Central memory CD8-positive, alpha-beta T cell (primary cell): ENCODE results near the gene NRCAM.
"Not testable (repeated sequence)": the region's sequence is repeated elsewhere in the genome, so short reads cannot be mapped to it uniquely, and the experiment has no call there.

Experiments used
- ATAC-seq: fragments of 150-1000 bp; cut with Tn5 transposase; replicated peaks from 2 replicates; pipeline ENCODE4 v1.10.0; 2022; ENCODE audit warnings: mild to moderate bottlenecking, moderate FRiP score, moderate number of reproducible peaks; ENCODE audit not compliant: poor library complexity, severe bottlenecking; ENCODE audit errors: extremely low read depth
- DNase-seq, 2 donors: peaks; one replicate each; pipeline ENCODE4 v3.0.0; 2021; ENCODE audit warnings: low spot score in 2 of 2
- H3K27ac Mint-ChIP-seq: one replicate; pipeline ENCODE4 v1.8.0; 2022; ENCODE audit warnings: low read depth, mild to moderate bottlenecking, moderate library complexity, mixed read lengths
- H3K27me3 Mint-ChIP-seq: one replicate; pipeline ENCODE4 v1.8.0; 2022; ENCODE audit warnings: mixed read lengths
- H3K36me3 Mint-ChIP-seq: one replicate; pipeline ENCODE4 v1.8.0; 2022; ENCODE audit warnings: mild to moderate bottlenecking, moderate library complexity, mixed read lengths; ENCODE audit not compliant: insufficient read depth
- H3K4me1 Mint-ChIP-seq: one replicate; pipeline ENCODE4 v1.8.0; 2022; ENCODE audit warnings: mixed read lengths
- H3K4me3 Mint-ChIP-seq: one replicate; pipeline ENCODE4 v1.8.0; 2022; ENCODE audit warnings: mild to moderate bottlenecking, moderate library complexity, mixed read lengths
- H3K9me3 Mint-ChIP-seq: one replicate; pipeline ENCODE4 v1.8.0; 2022; ENCODE audit warnings: mixed read lengths

Gene NRCAM

DNA sequence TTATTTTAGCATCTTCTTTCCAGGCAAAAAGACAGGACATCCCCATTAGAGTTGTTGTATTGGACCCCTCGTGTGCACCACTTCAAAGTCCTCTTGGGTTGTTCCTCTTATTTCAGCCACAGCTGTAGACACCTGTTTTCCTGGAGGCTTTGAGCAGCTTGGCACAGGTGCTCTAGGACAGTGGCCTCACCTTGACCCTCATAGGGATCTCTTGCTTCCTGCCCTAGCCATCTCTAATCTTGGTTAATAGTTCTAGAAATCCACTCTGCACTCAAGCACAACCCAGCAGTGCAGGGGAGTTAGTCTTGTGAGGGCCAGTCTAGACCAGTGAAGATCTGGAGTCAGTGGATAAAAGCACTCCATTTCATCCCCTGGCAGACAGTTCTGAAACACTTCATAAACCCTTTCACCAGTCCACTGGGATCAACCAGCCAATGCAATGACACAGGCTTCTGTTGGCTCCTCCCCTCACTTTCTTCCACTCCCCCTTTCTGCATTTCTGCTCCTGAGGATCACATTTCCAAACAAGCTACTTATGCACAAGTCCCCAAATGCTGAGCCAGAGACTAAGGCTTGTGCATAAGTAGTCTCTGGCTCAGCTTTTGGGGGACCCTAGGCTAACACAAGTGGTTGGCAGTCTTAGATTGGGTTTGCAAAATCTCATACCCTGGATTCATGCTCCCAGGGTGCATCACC lies 194.5 kb downstream of the NRCAM start:
- Mint-ChIP-seq H3K27me3 (peaks cover 10% of the 10 kb centered on the region), H3K36me3 (no peaks in the 10 kb centered on the region), H3K9me3 (peaks cover 6% of the 10 kb centered on the region), H3K27ac (no peak overlapping the region), H3K4me1 (no peaks in the 10 kb centered on the region), H3K4me3 (no peak overlapping the region)
- no peak for DNase-seq
- no peak for ATAC-seq

DNA sequence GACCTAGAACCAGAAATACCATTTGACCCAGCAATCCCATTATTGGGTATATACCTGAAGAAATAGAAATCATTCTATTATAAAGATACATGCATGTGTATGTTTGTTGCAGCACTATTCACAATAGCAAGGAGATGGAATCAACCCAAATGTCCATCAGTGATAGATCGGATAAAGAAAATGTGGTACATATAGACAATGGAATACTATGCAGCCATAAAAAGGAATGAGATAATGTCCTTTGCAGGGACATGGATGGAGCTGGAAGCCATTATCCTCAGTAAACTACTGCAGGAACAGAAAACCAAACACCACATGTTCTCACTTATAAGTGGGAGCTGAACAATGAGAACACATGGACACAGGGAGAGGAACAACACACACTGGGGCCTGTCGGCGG lies 196.8 kb downstream of the NRCAM start:
- H3K36me3 Mint-ChIP-seq, H3K4me1 Mint-ChIP-seq, DNase-seq, H3K9me3 Mint-ChIP-seq, H3K4me3 Mint-ChIP-seq, H3K27ac Mint-ChIP-seq, H3K27me3 Mint-ChIP-seq, ATAC-seq: not testable (repeated sequence)

DNA sequence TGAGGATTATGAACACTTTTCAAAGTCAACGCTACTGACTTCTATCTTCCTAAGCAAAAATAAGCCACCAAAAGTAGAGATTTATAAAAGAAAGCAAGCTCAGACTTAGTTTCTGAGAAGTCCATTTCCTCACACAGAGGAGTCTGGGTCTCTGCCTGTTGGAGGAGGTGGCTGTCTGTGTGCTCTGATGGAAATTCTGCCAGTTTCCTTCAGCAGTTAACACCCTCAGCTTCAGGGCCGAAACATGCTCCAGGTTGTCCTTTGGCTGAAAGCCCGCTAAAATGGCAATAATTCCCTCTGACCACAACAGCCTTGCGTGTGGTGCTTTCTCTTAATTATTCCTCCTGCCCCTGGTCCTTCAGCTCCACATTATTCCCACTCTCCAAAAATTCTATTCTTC lies 198.3 kb downstream of the NRCAM start:
- no peak overlapping the region for H3K4me3 Mint-ChIP-seq
- no peak for ATAC-seq

DNA sequence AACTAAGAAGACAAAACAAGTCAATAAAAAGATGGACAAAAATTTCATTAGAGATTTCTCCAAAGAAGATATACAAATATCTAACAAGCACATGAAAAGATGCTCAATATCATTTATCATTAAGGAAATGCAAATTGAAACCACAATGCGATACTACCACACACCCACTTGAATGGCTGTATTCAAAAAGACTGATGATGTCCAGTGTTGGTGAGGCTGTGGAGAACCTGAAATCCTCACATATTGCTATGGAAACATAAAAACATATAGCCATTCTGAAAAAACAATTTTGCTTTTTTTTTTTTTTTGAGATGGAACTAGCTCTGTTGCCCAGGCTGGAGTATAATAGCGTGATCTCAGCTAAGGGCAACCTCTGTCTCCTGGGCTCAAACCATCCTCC lies 202.0 kb downstream of the NRCAM start:
- H3K27me3 Mint-ChIP-seq = no peaks in the 10 kb centered on the region
- H3K4me1 Mint-ChIP-seq = no peaks in the 10 kb centered on the region
- peaks cover 6% of the 10 kb centered on the region for H3K9me3 Mint-ChIP-seq
- ATAC-seq (no peak), DNase-seq (no peak)
- H3K4me3 Mint-ChIP-seq = no peak overlapping the region
- no peak overlapping the region for H3K27ac Mint-ChIP-seq
- no peaks in the 10 kb centered on the region for H3K36me3 Mint-ChIP-seq

More for the DNA sequence above, 198.3 kb downstream of the NRCAM start:
- no peaks in the 10 kb centered on the region for H3K4me1 Mint-ChIP-seq
- DNase-seq = no peak
- no peaks in the 10 kb centered on the region for H3K36me3 Mint-ChIP-seq
- H3K9me3 Mint-ChIP-seq = peaks cover 6% of the 10 kb centered on the region
- peaks cover 7% of the 10 kb centered on the region for H3K27me3 Mint-ChIP-seq
- no peak overlapping the region for H3K27ac Mint-ChIP-seq

DNA sequence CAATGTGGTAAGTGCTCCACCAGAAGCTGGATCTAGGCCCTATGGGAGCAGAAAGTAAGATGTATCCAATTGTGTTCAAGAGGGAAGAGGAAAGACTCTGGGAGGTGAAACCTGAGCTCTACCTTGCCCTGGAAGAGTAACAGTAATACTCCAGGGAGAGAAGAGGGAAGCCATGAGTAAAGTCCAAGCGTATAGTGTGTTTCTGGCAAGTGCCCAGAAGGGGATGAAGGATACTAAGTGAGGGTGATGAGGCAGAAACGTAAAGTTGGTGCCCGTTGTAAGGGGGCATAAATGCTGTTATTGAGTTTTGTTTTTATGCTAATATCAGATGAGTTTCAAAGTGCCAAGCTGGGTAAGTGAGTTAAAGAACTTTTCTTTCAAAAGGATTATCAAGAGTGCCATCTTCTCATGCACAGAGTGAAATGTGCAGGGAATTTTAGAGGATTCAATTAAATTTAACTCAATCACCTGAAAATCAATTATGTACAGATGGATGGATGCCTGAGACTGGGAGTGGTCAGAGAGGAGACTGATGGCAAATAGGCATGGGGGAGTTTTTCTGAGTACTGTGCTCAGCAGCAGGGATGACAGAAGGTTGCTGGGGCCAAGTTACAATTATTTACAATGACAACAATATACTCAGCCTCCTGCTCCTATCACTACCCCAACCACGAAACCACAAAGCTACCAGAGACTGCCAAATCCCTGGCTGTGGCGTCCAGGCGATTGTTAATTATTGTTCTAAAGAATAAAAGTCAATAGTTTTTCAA lies 202.8 kb downstream of the NRCAM start:
- ATAC-seq = no peak
- no peaks in the 10 kb centered on the region for H3K27me3 Mint-ChIP-seq
- H3K4me1 Mint-ChIP-seq = no peaks in the 10 kb centered on the region
- H3K36me3 Mint-ChIP-seq = no peaks in the 10 kb centered on the region
- H3K27ac Mint-ChIP-seq = no peak overlapping the region
- no peak overlapping the region for H3K4me3 Mint-ChIP-seq
- H3K9me3 Mint-ChIP-seq = peaks cover 5% of the 10 kb centered on the region
- DNase-seq = no peak

DNA sequence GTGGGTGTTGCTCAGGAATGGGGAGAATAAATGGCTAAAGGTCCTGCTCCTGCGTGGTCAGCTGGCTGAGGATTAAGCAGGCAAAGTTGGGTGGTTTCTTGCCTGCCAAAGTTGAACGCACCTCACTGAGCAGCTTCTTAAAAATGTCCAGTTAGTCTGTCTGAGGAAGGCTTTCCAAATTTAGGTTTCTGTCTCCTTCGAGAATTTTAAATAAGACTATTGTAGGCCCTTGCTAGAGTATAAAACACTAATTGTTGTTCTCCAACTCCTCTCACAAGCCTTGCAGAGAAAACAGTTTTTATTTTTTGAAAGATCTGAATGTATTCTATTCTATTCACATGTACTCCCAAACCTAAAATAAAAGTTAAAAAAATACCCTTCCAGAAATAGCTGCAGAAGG lies 204.1 kb downstream of the NRCAM start:
- no peak for DNase-seq
- H3K4me1 Mint-ChIP-seq = no peaks in the 10 kb centered on the region
- H3K27me3 Mint-ChIP-seq = no peaks in the 10 kb centered on the region
- H3K4me3 Mint-ChIP-seq = no peak overlapping the region
- H3K9me3 Mint-ChIP-seq = peaks cover 5% of the 10 kb centered on the region
- no peak overlapping the region for H3K27ac Mint-ChIP-seq
- ATAC-seq = no peak
- no peaks in the 10 kb centered on the region for H3K36me3 Mint-ChIP-seq

DNA sequence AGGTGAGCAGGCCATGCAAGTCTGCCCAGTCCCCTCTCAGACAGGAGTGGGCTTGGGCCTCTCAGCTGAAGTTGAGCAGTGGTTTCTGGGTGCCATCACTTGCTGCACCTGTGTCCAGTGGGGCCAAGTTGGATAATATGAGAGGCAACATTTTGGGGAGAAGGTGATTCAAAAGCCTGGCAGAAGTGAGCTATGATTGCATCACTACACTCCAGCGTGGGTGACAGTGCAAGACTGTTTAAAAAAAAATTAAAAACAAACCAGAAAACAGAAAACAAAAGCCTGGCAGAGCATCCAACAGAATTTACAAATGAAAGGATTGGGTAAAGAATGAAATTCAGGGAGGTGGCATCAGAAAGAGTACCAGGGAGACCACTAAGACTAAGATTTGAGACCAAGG lies 204.5 kb downstream of the NRCAM start:
- DNase-seq (no peak), ATAC-seq (no peak)
- Mint-ChIP-seq H3K27ac (no peak overlapping the region), H3K4me3 (no peak overlapping the region), H3K9me3 (peaks cover 5% of the 10 kb centered on the region), H3K27me3 (no peaks in the 10 kb centered on the region), H3K36me3 (no peaks in the 10 kb centered on the region), H3K4me1 (no peaks in the 10 kb centered on the region)

DNA sequence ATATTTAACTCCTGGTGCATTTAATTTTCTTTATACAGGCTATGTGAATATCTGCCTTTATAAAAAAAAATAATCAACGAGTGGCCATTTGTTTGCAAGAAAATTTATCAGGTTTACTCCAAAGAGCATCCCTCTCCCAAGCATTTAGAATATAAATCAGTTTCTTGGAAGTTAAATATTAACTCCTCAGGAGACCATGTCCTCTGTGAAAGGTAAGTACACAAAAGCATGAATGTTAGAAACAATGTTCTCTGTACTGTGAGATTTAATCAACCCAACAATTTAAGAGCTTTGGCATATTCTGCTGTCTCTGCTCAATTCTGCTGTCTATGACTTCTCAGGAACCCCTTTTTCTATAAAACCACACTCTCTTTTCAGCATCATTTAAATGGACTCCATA lies 206.8 kb downstream of the NRCAM start:
- Mint-ChIP-seq H3K4me3 (no peak overlapping the region), H3K9me3 (peaks cover 5% of the 10 kb centered on the region), H3K4me1 (no peaks in the 10 kb centered on the region), H3K27me3 (no peaks in the 10 kb centered on the region), H3K27ac (no peak overlapping the region), H3K36me3 (no peaks in the 10 kb centered on the region)
- ATAC-seq = no peak
- no peak for DNase-seq

DNA sequence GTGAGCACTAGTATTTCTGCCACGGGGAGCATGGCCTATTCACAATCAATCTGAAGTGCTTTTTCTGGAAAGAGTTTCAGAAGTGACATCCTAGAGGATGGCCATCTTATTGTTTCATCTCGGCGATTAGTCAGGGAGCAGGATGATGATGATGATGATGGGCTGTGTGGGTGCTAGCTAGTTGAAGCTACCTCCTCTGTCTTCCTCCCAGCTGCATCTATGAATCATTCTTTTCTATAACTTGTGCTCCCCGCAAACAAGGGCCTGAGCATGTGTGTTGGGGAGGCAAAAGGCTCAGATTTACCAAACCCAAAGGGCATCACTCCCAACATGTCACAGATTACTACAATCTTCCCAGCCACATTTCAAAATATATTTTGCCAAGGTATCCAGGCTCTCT lies 207.4 kb downstream of the NRCAM start:
- no peaks in the 10 kb centered on the region for H3K27me3 Mint-ChIP-seq
- no peak overlapping the region for H3K27ac Mint-ChIP-seq
- no peaks in the 10 kb centered on the region for H3K36me3 Mint-ChIP-seq
- H3K4me3 Mint-ChIP-seq = no peak overlapping the region
- H3K9me3 Mint-ChIP-seq = peaks cover 5% of the 10 kb centered on the region
- no peak for ATAC-seq
- no peak for DNase-seq
- H3K4me1 Mint-ChIP-seq = no peaks in the 10 kb centered on the region

DNA sequence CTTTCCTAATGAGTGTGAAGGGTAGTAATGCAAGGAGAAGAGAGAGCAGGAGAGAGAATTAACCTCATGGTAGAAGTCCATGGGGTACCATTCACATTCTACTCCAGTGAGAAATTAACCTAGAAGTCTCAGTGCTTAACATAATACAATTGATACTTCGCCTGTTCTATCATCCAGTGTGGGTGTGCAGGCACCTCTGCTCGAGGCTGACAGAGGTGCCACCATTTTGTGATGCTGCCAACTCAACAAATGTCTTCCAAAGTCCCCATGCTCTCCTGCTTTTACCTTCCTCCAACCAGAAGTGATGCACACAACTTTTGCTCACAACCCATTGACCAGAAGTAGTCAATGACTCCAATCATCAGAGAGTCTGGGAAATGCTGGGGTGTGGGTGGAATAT lies 207.8 kb downstream of the NRCAM start:
- Mint-ChIP-seq H3K36me3 (no peaks in the 10 kb centered on the region), H3K27ac (no peak overlapping the region), H3K4me1 (no peaks in the 10 kb centered on the region), H3K27me3 (no peaks in the 10 kb centered on the region), H3K4me3 (no peak overlapping the region), H3K9me3 (peaks cover 5% of the 10 kb centered on the region)
- ATAC-seq (no peak), DNase-seq (no peak)

DNA sequence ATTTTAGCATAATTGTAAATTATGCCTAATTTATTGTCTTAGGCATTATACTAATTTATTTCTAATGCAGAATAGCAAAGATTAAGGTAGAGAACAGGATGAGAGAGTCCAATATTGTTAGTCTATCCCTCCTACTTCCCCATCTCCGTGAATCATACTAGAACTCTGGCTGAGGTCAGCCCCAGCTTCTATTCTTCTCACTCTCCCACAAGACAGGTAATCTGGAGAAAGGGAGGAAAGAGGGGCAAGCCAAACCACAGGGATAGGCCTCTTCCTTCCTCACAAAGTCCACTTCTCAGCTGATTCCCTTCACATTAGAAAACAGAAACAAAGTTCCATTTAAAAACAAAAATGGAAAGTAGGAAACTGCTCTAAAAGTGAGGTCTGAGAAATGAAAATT lies 208.6 kb downstream of the NRCAM start:
- H3K27me3 Mint-ChIP-seq = no peaks in the 10 kb centered on the region
- no peaks in the 10 kb centered on the region for H3K4me1 Mint-ChIP-seq
- no peak overlapping the region for H3K27ac Mint-ChIP-seq
- ATAC-seq (no peak), DNase-seq (no peak)
- H3K4me3 Mint-ChIP-seq = no peak overlapping the region
- H3K36me3 Mint-ChIP-seq = no peaks in the 10 kb centered on the region
- H3K9me3 Mint-ChIP-seq = peaks cover 5% of the 10 kb centered on the region

DNA sequence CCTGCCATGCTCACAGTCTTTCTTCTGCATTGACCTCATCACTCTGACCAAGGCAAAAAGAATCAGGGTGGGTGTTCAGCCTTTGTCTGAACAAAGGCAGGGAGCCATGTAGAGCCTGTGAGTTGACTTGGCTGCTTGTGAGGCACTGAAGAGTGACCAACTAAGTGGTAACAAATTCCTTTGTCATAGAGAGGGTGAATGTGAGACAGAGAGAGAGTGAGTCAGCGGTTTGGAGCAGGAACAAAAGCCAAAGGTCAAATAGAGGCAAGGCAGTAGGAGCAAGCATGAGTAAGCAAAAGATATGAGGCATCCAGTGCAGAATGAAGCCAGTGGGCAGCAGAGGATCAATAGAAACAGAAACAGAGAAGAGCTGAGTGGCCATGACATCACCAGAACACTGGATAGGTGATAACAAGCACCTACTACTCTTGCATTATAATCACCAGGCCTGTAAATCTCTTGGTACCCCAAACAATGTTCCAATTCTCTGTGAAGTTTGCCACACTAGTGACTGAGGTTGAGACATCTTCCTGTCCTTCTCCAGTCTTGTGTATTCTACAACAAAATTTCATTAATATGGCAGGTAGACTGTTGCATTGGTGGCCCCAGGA lies 209.9 kb downstream of the NRCAM start:
- Mint-ChIP-seq H3K9me3 (peaks cover 1% of the 10 kb centered on the region), H3K27ac (no peak overlapping the region), H3K4me3 (no peak overlapping the region), H3K27me3 (no peaks in the 10 kb centered on the region), H3K4me1 (no peaks in the 10 kb centered on the region), H3K36me3 (no peaks in the 10 kb centered on the region)
- no peak for ATAC-seq
- DNase-seq = no peak
